GM18951 (cell line): ENCODE results near the gene ARID5A.
"Not testable (repeated sequence)": the region's sequence is repeated elsewhere in the genome, so short reads cannot be mapped to it uniquely, and the experiment has no call there.

ENCODE experiments used
- POLR2A ChIP-seq: IDR thresholded peaks from 4 replicates; pipeline ENCODE4 v1.6.1; 2011; ENCODE audit warnings: mild to moderate bottlenecking; ENCODE audit not compliant: insufficient read length, insufficient read depth; ENCODE audit errors: extremely low read depth
- in situ Hi-C: fragments of 300-500 bp; cut with MboI; formaldehyde crosslinking; loops from one replicate; pipeline ENCODE4 v1.12.0; 2022; ENCODE audit warnings: low sequenced_read_pairs, mixed read lengths, inconsistent platforms; ENCODE audit not compliant: unreplicated experiment

The ARID5A gene

GRCh38 chr2:96554293-96555145 lies 18.0 kb downstream of the ARID5A start:
- peak; percentile 34 for TF ChIP-seq POLR2A
- in situ Hi-C loops, result no loop called here

- no peak for TF ChIP-seq POLR2A
- in situ Hi-C loops, result no loop called here
Measured at GRCh38 chr2:96555146-96555610, 18.6 kb downstream of the ARID5A start.

GRCh38 chr2:96556441-96557330 lies 20.1 kb downstream of the ARID5A start:
- no peak for TF ChIP-seq POLR2A
- in situ Hi-C loops, result no loop called here

- in situ Hi-C loops, result not testable (repeated sequence)
Measured at GRCh38 chr2:96557421-96557820, 20.9 kb downstream of the ARID5A start.

- no peak for TF ChIP-seq POLR2A
- in situ Hi-C loops, result no loop called here
Measured at GRCh38 chr2:96558061-96558460, 21.5 kb downstream of the ARID5A start.

- TF ChIP-seq POLR2A, result no peak
- in situ Hi-C loops, result no loop called here
Measured at GRCh38 chr2:96558485-96558884, 21.9 kb downstream of the ARID5A start.

GRCh38 chr2:96564026-96564425 lies 27.5 kb downstream of the ARID5A start:
- in situ Hi-C loops, result no loop called here
- no peak for TF ChIP-seq POLR2A

GRCh38 chr2:96564563-96564962 lies 28.0 kb downstream of the ARID5A start:
- no peak for TF ChIP-seq POLR2A
- in situ Hi-C loops, result no loop called here

GRCh38 chr2:96565111-96565510 lies 28.6 kb downstream of the ARID5A start:
- TF ChIP-seq POLR2A, result no peak
- in situ Hi-C loops, result no loop called here

GRCh38 chr2:96568094-96568493 lies 31.5 kb downstream of the ARID5A start:
- no peak for TF ChIP-seq POLR2A
- in situ Hi-C loops, result no loop called here

- TF ChIP-seq POLR2A, result no peak
- in situ Hi-C loops, result no loop called here
Measured at GRCh38 chr2:96574364-96574763, 37.8 kb downstream of the ARID5A start.

- in situ Hi-C loops, result no loop called here
Measured at GRCh38 chr2:96575785-96576456, 39.4 kb downstream of the ARID5A start.

GRCh38 chr2:96577501-96577900 lies 40.9 kb downstream of the ARID5A start:
- in situ Hi-C loops, result no loop called here
- no peak for TF ChIP-seq POLR2A

More at GRCh38 chr2:96575785-96576456, 39.4 kb downstream of the ARID5A start:
- TF ChIP-seq POLR2A, result no peak
